ENCODE results near the gene RPL7A. TPM values are rescaled to one million over a fixed set of nuclear protein-coding genes. Genes with fewer than 3 reads are reported as not detected.

RPL7A gene
- 3,279 and 4,044 TPM in 2 replicates for total RNA-seq

DNA sequence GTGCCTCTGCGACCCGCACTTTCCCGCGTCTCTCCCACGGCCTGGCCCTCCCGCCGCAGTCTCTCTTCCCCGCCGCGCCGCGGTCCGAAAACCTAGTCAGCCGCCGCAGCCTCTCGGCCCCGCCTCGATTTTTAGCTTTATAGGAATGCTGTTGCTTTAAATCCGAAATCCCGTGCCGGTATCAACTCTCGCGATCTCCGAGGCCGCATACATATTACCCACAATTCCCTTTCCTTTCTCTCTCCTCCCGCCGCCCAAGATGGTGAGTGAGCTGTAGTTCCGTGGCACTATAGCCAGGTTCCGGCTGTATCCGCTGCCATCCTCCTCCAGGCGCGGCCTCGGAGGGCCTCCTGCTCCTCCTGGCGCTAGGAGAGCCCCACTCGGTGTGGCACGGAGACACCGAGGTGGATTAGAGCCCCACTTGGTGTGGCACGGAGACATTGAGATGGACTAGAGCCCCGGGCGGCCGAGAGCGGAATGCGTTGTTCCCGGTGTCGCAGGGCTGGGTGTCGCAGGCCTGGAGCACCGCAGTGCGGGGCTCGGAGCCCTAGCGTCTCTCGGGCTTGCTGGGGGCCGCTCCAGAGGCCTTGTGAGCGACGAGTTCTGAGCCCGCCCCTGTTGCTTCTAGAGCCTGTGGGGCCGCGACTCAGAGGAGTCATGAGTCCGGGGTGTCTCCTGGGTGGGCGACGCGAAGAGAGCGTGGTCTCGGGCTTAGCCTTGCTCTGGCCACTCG is at the start of gene RPL7A, which contains the start of gene MED22:
TSS of gene RPL7A (plus strand) at position 234 of the 733 bp plus-strand sequence. CDS start at position 260, 26 bp downstream.
TSS of gene MED22 (minus strand) at position 147 of the 733 bp plus-strand sequence. CDS start 1,469 bp downstream, outside the sequence.

GRCh38 chr9:133335924-133336811 is 11.8 kb upstream of the RPL7A start, which contains the start of gene SURF6:
TSS of gene SURF6 (minus strand) at chr9:133336188. CDS start at chr9:133336132, 56 bp downstream.

DNA sequence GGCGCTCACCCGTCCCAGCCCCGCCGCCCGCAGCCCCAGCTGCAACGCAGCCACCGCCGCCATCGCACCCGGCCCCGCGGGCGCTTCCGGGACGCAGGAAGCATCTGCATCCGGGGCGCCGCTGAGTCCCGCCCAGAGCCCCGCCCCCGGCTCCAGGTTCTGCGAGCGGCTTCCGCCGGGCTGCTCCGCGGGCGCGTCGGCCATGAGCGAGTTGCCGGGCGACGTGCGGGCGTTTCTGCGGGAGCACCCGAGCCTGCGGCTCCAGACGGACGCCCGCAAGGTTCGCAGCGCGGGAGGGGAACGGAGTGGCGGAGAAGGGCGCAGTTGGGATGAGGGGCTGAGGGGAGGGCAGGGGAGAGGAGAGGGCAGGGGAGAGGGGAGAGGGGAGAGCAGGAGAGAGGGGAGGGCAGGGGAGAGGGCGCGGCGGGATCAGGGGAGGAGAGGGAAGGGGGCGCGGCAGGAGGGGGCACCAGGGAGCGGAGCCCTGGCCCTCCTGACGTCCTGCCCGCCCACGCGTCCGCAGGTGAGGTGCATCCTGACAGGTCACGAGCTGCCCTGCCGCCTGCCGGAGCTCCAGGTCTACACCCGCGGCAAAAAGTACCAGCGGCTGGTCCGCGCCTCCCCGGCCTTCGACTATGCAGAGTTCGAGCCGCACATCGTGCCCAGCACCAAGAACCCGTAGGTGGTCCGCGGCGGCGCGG is 8.5 kb downstream of the RPL7A start, which contains the start of the genes SURF1 and SURF2:
TSS of gene SURF1 (minus strand) at position 97 of the 701 bp plus-strand sequence. CDS start at position 63, 34 bp downstream.
TSS of gene SURF2 (plus strand) at position 160 of the 701 bp plus-strand sequence. CDS start at position 203, 43 bp downstream.

GRCh38 chr9:133375724-133376654 is 28.0 kb downstream of the RPL7A start, which contains the start of the genes STKLD1 and SURF4:
TSS of gene STKLD1 (plus strand) at chr9:133376366. CDS start at chr9:133376474, 108 bp downstream.
TSS of gene SURF4 (minus strand) at chr9:133376060. CDS start at chr9:133375969, 91 bp downstream.

Other genes with a start within 250 kb of the RPL7A start
- gene RALGDS, start 227.0 kb upstream of the RPL7A start, total RNA-seq = 31.3 and 35.0 TPM in 2 replicates
- gene GBGT1, start 184.3 kb upstream of the RPL7A start, total RNA-seq = 1.3 and 1.7 TPM in 2 replicates
- not detected in 2 replicates for gene OBP2B, start 139.0 kb upstream of the RPL7A start, total RNA-seq
- under 0.01 and 0.43 TPM in 2 replicates for gene ABO, start 73.0 kb upstream of the RPL7A start, total RNA-seq
- gene SURF6, start 12.0 kb upstream of the RPL7A start, total RNA-seq = 11.9 and 16.1 TPM in 2 replicates
- 17.6 and 20.2 TPM in 2 replicates for gene MED22, start 87 bp upstream of the RPL7A start, total RNA-seq
- 16.6 and 30.9 TPM in 2 replicates for gene SURF1, start 8.3 kb downstream of the RPL7A start, total RNA-seq
- 41.0 and 72.9 TPM in 2 replicates for gene SURF2, start 8.3 kb downstream of the RPL7A start, total RNA-seq
- 220 and 344 TPM in 2 replicates for gene SURF4, start 27.8 kb downstream of the RPL7A start, total RNA-seq
- gene STKLD1, start 28.1 kb downstream of the RPL7A start, total RNA-seq = 0.48 TPM in 1 of 2 replicates, not detected in the other
- 10.8 and 15.6 TPM in 2 replicates for gene REXO4, start 69.8 kb downstream of the RPL7A start, total RNA-seq
- gene ADAMTS13, start 74.1 kb downstream of the RPL7A start, total RNA-seq = 0.21 and 1.4 TPM in 2 replicates
- 5.5 and 6.7 TPM in 2 replicates for gene CACFD1, start 111.8 kb downstream of the RPL7A start, total RNA-seq
- gene SLC2A6, start 130.9 kb downstream of the RPL7A start, total RNA-seq = 1.9 and 37.6 TPM in 2 replicates
- not detected in 2 replicates for gene MYMK, start 176.7 kb downstream of the RPL7A start, total RNA-seq
- under 0.01 TPM in 1 of 2 replicates, not detected in the other for gene ADAMTSL2, start 186.5 kb downstream of the RPL7A start, total RNA-seq